ENCODE data around the gene KCNC2.

- TF ChIP-seq CTCF (IDR thresholded peaks at IDR 0.05) (no peak), POLR2AphosphoS5 (IDR thresholded peaks at IDR 0.05; ENCODE audit: low read depth, low read length) (no peak), SIN3A (IDR thresholded peaks at IDR 0.05; ENCODE audit: borderline replicate concordance, insufficient read depth, low read depth, low read length) (no peak), REST (IDR thresholded peaks at IDR 0.05; ENCODE audit: insufficient read depth in 1 of 2, low read depth in 2 of 2, low read length in 1 of 2) (no peak)
These were observed 48.2 kb downstream of the KCNC2 start for GRCh38 chr12:75161488-75161887.
